Kidney (tissue), 14 donors: ENCODE results near the gene FAM107B. TPM values are rescaled to one million over a fixed set of nuclear protein-coding genes. Genes with fewer than 3 reads are reported as not detected.

Source experiments
- DNase-seq, 5 donors: peaks; one replicate each; pipeline ENCODE4 v3.0.0-alpha.2; 2013 to 2020
- FAIRE-seq: peaks from 2 replicates; lab custom pipeline; 2012; peaks lifted over from hg19 to GRCh38; lab: Jason Lieb, UNC
- H3K27ac ChIP-seq, 2 donors: one replicate each; pipeline ENCODE4 v1.7.0; 2013; ENCODE audit warnings: low read depth in 2 of 2, low read length in 2 of 2, inconsistent platforms in 1 of 2
- H3K27me3 ChIP-seq: one replicate; pipeline ENCODE4 v1.7.1; 2013; ENCODE audit warnings: low read length, inconsistent platforms; ENCODE audit not compliant: control insufficient read depth, insufficient read depth
- H3K36me3 ChIP-seq, 3 donors: one replicate each; pipeline versions ENCODE4 v1.7.0 to v1.7.1; 2013; ENCODE audit warnings: low read length in 3 of 3, control low read depth in 1 of 3, inconsistent platforms in 1 of 3; ENCODE audit not compliant: insufficient read depth in 3 of 3, control insufficient read depth in 2 of 3
- H3K4me1 ChIP-seq, 3 donors: one replicate each; pipeline versions ENCODE4 v1.7.0 to v1.7.1; 2013; ENCODE audit warnings: low read length in 3 of 3, inconsistent platforms in 1 of 3, low read depth in 1 of 3; ENCODE audit not compliant: control insufficient read depth in 2 of 3, insufficient read depth in 2 of 3
- H3K4me3 ChIP-seq, 3 donors: one replicate each; pipeline versions ENCODE4 v1.7.0 to v1.8.1; 2013; ENCODE audit warnings: low read length in 3 of 3, control low read depth in 1 of 3, inconsistent platforms in 1 of 3
- H3K9ac ChIP-seq, 3 donors: one replicate each; pipeline versions ENCODE4 v1.7.0 to v1.7.1; 2013; ENCODE audit warnings: low read length in 3 of 3, control low read depth in 1 of 3, inconsistent platforms in 1 of 3
- H3K9me3 ChIP-seq, 3 donors: one replicate each; pipeline versions ENCODE4 v1.7.0 to v1.7.1; 2013; ENCODE audit warnings: low read length in 3 of 3, control low read depth in 1 of 3, inconsistent platforms in 1 of 3; ENCODE audit not compliant: control insufficient read depth in 2 of 3, insufficient read depth in 1 of 3
- intact Hi-C: fragments of 100-400 bp; cut with DNase I; formaldehyde crosslinking; loops from one replicate; pipeline ENCODE4 v1.11.1; 2022
- polyA plus RNA-seq: library from polyadenylated mRNA; stranded (reverse); fragments of 350-450 nt; fragmentation: Illumina TruSeq; extraction: RNeasy Lipid Tissue Mini Kit (QIAGEN cat#74804); gene quantifications from one replicate; pipeline ENCODE4 v1.2.3, GENCODE V29; 2014; ENCODE audit warnings: low read depth, low replicate concordance; ENCODE audit not compliant: insufficient read depth
- total RNA-seq: library from RNA; stranded (reverse); fragmentation: NEBNext Ultra II Directional; extraction: Animal tissue kit (Norgen Biotek cat#: 25700); gene quantifications from one replicate; pipeline ENCODE4 v1.2.1, GENCODE V29; 2021
- TF ChIP-seq, protein P1 (sequence below): IDR thresholded peaks from 3 replicates; pipeline ENCODE4 v1.5.1; 2012; ENCODE audit warnings: mild to moderate bottlenecking, moderate library complexity, borderline replicate concordance; ENCODE audit not compliant: insufficient read depth; ENCODE audit errors: extremely low read depth
- donor health status: control.
- donor health status: control.
- donor health status: control.
- donor health status: control.
- donor health status: control.
- donor health status: DM: yes; HTN: yes; CAD: no.
- donor health status: Normal renal cell carcinoma (clear cell type).

Gene FAM107B
- total and polyA plus RNA-seq, 2 donors from 2014 or later = 105 to 122 TPM

DNA sequence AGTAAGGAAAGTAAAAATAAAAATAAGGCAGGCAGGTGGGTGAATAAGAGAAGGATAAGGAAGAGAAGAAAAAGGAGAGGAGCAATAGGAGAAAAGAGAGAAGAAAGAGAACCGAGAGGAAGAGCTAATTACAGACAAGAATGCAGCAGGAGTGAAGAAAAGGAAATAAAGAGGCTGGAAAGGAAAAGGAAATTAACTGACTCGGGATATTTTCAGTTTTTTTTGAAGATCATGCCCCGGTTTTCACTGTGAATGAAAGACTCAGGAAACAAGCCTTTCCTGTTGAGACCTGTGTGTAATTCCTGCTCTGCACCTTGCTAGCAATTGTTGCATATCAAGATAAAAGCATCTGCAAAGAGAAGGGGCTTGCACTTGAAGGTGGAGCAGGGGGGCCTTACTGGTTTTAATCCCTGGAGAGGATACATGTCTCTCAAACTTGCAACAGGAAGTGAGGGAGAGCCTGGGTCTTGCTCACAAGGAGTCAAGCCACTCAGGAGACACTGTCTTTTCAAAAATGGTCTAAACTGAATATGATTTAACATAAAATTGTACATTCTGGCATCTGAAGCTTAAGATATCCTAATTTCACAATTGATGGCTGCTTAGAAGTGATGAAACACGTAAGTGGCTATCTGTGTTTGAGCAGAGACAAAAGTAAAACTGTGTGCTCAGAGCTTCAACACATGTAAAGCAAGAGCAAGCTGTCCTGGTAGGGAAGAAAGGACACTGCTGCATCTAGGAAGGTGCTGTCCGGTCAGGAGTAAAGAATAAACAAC lies 157.6 kb downstream of the FAM107B start:
- peak in 1 of 5 donors; percentile 26 for DNase-seq
- Histone ChIP-seq H3K4me1 (peaks cover 0 to 9% (median 7%) of the 10 kb centered on the region in 3 donors), H3K36me3 (no peaks in the 10 kb centered on the region), H3K27me3 (no peaks in the 10 kb centered on the region), H3K9ac (no peak overlapping the region), H3K4me3 (no peak overlapping the region), H3K9me3 (no peaks in the 10 kb centered on the region), H3K27ac (no peak overlapping the region)
- TF ChIP-seq, protein P1, sequence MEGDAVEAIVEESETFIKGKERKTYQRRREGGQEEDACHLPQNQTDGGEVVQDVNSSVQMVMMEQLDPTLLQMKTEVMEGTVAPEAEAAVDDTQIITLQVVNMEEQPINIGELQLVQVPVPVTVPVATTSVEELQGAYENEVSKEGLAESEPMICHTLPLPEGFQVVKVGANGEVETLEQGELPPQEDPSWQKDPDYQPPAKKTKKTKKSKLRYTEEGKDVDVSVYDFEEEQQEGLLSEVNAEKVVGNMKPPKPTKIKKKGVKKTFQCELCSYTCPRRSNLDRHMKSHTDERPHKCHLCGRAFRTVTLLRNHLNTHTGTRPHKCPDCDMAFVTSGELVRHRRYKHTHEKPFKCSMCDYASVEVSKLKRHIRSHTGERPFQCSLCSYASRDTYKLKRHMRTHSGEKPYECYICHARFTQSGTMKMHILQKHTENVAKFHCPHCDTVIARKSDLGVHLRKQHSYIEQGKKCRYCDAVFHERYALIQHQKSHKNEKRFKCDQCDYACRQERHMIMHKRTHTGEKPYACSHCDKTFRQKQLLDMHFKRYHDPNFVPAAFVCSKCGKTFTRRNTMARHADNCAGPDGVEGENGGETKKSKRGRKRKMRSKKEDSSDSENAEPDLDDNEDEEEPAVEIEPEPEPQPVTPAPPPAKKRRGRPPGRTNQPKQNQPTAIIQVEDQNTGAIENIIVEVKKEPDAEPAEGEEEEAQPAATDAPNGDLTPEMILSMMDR = no peak
- no peak for FAIRE-seq
- intact Hi-C loops = no loop called here

DNA sequence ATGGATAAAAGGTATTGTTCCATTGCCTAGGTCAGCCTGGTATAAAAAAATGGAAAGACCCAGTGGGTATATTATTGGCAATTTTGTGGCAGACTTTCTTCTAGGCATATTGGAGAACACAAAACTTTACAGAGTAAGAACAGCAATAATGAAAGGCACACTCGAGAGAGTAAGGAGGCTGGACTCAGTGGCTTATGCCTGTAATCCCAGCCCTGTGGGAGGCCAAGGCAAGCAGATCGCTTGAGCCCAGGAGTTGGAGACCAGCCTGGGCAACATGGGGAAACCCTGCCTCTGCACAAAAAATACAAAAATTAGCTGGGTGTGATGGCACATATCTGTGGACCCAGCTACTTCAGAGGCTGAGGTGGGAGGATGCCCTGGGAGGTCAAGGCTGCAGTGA lies 158.2 kb downstream of the FAM107B start:
- DNase-seq (no peak), FAIRE-seq (no peak)
- H3K4me3 ChIP-seq = no peak overlapping the region
- H3K27me3 ChIP-seq = no peaks in the 10 kb centered on the region
- no peak overlapping the region for H3K27ac ChIP-seq
- peaks cover 0 to 9% (median 7%) of the 10 kb centered on the region in 3 donors for H3K4me1 ChIP-seq
- H3K36me3 ChIP-seq = no peaks in the 10 kb centered on the region
- TF ChIP-seq, protein P1 = no peak
- H3K9me3 ChIP-seq = no peaks in the 10 kb centered on the region
- H3K9ac ChIP-seq = no peak overlapping the region
- intact Hi-C loops = no loop called here

DNA sequence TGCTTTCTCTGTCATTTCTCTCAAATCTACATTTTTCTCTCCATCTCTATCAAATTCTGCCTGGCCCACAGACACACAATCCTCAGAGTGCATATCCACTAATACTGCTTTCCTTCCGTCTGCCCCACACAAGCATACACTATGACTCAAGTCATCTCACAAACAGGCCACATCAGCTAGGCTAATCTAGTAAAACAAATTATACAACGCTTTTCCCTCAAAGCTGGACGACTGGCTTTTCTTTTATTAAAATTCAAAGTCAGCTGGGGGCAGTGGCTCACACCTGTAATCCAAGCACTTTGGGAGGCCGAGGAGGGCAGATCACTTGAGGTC lies 161.1 kb downstream of the FAM107B start:
- Histone ChIP-seq H3K36me3 (no peaks in the 10 kb centered on the region), H3K9ac (no peak overlapping the region), H3K27me3 (no peaks in the 10 kb centered on the region), H3K4me3 (no peak overlapping the region), H3K4me1 (peaks cover 0 to 25% (median 15%) of the 10 kb centered on the region in 3 donors), H3K9me3 (no peaks in the 10 kb centered on the region), H3K27ac (peak overlapping the region in 1 of 2 donors; percentile 78)
- TF ChIP-seq, protein P1 = no peak
- DNase-seq (no peak), FAIRE-seq (no peak)
- intact Hi-C loops = no loop called here
